ENCODE measurements around the gene KCNQ4.

Gene KCNQ4

DNA sequence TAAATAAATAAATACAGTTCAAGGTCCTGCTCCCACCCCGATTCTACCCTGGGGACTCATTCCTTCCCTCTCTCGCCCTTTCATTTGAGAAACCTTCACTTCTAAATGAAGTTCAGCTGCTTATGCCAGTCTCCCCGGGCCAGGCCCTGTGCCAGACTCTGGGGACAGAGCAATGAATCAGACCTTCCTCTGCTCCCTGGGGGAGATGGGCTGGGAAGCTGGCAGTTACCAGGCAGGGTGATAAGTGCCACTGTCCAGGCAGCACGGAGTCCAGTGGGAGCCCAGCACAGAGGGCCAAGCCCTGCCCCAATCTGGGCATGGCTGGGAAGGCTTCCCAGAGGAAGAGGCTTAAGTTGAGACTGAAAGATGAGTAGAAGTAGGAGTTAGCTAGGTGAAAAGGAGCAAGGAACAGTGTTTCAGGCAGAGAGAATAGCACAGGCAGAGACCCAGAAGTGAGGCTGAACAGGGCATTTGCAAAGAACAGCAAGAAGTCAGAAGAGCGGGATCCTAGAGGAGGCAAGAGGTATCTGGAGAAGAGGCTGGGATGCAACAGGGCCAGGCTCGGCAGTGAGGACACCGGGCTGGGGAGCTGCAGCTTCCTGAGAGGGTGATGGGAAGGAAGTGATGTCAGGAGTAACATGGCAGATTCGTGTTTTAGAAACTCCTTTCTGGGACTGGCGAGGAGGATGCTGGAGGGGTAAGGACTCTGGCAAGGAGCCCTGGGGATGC is 13.5 kb downstream of the KCNQ4 start:
- DNase-seq = no peak

DNA sequence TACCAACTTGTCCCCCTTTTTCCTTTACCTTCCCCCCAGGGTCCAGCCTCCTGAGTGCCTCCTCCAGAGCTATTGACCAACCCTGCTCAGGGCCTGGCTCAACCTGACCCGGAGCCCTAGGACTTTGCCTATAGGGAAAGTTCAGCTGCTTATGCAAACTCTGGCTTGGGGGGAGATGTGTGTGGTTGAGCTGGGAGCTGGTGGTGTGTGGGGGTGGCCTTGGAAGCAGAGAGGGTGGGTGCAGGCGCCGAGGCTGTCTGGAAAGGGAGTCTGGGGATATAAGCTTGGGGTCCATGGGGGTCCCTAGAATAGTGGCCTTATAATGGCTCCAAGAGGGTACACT is 14.1 kb downstream of the KCNQ4 start:
- DNase-seq = no peak

DNA sequence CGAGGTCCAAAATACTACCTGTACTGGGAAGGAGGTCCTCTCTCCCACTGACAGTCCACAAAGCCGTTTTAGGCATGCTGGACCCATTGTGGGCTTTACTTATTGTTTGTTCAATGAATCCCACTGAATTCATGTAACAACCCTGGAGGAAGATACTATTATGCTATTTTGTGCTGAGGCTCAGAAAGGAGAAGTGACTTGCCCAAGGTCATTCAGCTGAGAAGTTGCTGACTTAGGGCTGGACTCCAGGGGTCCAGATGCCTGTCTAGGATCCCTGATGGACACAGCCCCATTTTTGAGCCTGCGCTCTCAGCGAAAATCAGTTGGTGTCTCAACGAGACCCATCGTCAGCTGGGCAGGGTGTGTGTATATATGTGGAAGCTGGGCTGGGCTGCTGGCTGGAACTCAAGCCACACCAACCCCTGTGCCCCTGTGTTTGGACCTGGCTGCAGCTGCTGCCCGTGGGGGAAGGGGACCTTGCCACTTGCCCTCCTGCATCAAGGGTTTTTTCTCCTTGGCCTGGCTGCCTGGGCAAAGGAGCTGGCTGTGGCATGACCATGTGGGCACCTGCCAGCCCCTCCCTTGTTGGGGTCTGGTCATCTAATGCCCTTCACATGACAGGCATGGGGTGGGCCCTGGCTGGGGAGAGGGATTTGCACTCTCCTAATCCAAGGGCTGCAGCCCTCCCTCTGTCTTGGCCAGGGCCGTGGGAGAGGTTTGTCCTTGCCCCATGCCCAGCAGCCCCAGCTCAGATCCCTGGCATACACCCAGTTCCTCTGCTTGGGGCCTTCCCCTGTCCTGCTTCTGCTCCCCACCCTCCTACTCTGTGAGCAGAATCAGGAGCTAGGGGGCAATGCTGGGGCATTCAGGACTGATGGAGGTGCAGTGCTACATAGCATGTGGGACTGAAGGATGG is 15.0 kb downstream of the KCNQ4 start:
- DNase-seq = peak; percentile 21

DNA sequence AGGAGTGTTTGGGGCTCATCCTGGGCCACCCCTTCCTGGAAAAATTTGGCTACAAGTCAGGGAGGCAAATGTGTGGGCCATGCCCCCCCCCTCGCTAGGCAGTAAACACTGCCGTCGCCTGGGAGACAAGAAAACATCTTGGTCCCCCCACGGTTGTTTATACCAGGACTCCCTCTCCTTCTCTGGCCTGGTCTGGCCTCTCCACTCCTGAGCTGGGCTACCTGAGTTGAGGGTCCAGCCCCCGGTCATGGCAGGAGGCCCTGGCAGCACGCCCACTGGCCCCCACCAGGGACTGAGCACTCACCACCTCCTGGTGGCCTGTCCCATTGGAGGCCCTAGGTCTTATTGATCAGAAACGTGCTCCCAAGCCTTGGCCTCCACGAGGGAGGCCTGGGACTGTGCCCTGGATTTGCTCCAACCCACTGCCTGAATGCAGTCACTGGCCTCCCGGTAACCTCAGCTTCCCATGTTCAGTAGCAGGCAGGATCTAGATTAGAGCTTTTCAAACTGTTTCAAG is 15.8 kb downstream of the KCNQ4 start:
- peak; percentile 66 for DNase-seq

DNA sequence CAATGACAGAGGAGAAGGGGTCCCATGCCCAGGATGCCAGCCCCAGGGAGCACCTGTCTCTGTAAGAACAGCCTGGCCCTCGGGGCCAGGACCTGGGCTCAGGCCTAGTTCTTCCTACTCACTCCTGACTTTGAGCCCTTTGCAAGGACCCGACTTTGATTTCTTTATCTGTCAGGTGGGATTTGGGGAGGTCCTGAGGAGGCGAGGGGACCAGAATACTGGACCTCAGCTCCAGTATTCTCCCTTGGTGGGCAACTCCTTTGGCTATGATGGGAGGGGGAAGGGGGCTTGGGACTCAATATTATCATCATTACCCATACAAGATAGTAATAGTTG is 18.1 kb downstream of the KCNQ4 start:
- DNase-seq = no peak

DNA sequence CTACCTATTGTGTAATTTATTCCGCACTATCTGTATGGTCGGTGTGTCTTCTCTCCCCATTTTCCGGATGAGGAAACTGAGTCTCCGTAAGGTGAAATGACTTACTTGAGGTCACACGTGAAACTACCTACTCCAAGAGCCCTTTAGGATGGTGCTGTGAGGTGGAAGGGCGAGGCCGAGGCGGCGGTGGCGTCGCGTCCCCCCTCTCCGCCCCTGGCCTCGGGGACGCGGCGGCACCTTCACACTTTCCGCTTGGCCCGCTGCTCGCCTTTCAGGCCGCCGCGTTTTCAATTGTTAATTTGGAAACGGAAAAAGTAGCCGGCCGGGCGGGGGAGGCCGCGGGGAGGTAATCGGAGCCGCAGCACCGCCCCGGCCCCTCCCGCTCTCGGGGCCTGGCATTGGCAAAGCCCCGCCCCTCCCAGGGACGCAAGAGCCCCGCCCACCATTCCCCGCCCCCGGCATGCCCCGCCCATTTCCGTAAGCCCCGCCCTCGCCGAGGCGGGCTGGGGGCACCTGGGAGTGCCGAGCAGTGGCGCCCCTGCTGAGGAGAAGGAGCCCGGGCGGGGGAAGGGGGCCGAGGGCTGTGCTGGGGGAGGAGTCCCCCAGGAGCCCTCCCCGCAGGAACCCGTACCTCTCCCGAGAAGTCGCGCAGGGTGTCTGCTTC is 18.6 kb downstream of the KCNQ4 start:
- peak; percentile 91 for DNase-seq

DNA sequence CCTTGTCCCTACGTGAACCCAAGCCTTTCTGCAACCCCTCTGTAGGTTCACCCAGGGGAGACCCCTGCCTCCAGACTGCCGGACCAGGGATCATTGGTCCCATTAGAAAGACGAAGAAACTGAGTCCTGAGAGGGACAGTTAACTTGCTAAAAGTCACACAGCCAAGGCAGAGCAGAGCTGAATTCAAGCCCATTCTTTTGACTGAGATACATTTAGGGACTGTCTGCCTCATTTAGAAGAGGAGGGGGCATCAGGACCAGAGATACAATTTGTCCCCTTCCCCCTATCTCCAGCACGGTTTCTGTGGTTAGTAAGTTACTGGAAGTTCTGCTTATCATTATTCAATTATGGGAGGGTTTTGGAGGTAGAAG is 19.1 kb downstream of the KCNQ4 start:
- peak; percentile 62 for DNase-seq

DNA sequence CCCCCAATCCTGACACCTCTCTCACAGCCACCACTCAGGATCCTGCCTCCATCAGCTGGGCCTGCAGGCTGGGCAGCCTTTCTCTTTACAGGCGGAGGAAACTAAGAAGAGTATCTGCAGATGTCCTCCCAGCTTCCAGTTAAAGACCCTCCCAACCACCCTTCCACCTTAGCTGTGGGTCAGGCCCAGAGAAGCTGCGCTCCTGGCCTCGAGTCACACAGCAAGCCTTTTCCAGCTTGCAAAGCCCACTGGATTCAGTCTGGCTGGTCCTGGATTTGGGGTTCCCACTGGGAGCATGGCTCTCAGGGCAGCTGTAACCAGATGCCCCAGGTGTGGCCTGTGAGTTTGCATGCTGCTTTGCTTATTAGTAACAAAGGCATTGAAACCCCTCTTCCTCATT is 19.9 kb downstream of the KCNQ4 start:
- no peak for DNase-seq

DNA sequence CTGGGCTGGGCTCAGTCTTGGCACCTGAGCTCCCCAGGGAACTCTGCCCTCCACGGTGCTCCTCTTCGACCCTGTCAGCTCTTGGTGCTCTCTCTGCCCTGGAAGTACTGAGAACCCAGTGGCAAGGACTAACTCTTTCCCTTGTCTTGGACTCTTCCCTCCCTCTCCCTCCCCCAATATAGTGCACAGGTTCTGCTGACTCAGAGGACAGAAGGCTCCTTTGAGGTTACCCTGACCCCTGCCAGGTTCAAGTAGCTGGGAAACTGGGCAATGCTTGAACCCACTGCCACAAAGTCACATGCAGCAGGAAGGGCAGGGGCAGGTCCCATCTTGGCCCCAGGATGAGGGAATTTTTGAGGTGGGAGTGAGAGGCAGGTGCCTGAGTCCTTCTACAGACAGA is 20.3 kb downstream of the KCNQ4 start:
- DNase-seq = peak; percentile 37

DNA sequence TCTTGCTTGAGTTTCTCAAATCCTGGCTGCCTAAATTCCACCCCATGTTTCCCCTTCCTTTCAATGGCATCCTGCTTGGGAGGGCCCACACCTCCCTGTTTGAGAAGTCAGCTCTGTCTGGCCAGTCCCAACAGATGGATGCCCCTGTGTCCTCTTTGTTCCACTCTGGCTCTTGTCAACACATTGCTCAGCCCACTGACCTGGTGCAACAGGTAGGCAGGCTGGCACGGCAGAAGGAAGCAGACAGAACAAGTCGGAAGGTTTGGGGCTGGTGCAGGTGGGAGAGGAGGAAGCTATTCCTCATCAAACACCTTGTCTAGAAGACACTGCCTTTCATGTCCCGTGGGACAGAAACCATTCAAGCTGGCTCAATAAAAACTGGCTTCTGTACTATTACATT is 22.7 kb downstream of the KCNQ4 start:
- DNase-seq = no peak

DNA sequence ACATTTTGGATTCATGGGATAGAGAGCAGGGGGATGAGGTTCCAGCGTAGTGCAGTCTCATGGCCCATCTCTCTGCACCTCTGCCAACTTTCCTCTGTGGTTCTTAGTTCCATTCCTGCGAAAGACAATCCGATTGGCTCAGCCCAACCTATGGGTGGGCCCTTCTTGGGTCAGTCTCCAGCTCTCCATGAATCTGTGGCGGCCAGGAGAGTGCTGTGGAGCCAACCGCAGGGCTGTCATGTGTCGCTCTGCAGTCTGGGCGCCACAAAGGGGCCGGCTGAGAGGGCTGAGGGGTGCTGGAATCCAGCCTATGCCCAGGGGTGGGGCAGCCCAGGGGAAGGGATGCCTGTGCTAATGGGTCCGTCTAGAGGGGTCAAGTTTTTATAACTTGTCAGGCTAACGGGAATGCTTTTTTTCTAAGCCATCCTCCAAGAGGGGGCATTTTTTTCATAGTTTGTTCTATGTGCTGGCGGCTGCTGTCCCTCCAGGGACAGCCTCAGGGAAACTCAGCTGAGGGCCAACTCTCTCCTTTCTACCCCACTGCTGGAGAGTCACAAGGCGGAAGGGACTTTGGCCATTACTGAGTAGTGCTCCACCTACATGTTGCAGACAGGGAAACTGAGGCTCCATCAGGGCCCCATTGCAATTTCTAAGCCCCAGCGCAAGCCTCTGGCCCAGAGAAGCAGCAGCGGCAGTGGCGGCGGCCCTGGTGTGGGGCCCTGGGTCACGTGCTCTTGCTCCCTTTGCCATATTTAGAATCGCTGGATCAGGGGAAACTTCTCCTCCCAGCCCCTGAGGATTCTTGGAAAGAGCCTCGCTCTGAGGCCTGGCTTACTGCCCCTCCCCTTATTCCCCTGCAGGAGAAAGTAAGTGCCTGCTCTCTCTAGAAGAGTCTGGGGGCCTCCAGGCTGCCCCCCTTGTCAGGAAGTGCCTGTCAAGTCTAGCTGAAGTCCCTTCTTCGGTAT is 23.4 kb downstream of the KCNQ4 start:
- no peak for DNase-seq

DNA sequence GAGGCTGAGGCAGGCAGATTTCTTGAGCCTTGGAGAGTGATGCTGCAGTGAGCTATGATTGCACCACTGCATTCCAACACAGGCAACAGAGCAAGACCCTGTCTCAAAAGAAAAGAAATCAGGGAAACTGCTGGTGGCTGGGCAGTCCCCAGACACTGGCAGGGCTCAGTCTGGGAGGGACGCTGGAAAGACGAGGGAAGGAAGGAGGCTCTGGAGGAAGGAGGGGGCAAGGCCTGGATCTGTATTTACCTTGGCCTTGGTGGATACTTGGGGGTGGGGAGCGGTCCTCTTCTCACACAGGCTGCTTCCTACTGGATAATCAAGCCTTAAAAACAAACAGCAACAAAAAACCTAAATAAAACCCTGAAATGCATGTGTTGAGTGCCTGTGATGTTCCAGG is 24.4 kb downstream of the KCNQ4 start:
- DNase-seq = no peak

DNA sequence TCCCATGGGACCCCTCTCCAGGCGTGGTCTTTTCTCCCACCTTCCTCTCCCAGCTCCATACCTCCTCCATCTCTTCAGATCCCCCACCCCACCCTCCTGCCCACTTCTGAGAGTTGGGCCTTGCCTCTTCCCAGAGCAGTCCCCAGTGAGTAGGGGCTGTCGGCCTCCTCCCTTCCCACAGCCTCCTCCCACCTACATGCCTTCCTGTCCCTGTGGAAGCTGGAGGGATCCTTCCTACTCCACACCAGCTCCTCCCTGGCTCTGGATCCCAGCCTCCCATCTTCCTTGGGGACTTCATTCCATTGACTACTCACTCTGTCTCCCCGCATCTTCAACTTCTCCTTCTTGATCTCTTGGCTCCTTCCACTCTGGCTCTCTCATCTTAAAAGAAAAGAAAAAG is 24.9 kb downstream of the KCNQ4 start:
- DNase-seq = no peak

DNA sequence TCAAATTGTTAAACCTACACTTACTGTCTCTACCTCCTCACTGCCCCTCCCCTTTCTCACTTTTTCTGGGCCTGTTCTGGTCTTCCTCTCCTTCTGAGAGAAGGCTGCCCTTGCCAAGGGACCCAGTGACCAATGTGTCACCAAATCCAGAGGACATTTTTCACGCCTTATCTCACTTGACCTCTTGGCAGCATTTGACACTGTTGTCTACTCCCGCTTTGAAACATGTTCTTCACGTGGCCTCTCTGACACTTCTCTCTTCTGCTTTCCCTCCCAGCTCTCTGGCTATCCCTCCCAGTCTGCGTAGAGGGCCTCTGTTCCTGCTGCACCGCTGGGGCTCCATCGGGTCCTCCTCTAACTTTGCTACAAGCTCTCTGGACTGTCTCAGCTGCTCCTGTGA is 25.3 kb downstream of the KCNQ4 start:
- no peak for DNase-seq

DNA sequence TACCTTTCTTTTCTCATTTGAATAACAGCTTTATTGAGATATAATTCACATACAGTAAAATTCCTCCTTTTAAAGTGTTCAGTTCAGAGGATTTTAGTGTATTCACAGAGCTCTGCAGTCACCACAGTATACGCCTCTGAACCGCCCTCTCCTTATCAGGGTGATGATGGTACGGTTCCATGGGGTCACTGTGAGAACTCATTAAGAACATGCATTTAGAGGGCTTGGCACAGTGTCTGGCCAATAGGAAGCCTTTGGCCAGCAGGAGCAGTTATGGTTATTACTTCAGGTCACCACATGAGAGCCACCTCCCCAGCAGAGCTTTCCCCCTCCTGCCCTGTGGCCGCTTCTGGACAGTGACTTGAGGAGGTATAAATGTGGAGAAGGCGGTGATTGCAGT is 27.3 kb downstream of the KCNQ4 start:
- peak; percentile 61 for DNase-seq

DNA sequence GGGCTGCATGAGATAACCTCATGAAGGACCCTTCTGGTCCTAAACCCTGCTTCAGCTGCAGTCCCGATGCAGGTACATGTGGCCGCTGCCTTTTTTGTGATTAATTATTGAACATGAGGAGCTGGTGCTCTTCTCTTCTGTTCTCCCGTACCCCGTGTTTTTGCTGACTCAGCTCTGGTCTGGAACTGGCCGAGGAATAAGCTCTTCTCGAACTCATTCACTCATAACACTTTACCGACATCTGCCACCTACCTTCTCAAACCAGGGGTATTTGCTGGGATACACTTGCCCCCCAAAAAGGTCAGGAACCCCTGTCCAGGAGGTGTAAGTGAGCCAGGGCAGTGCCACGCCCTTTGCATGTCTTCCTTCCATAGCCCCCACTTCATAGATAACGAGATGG is 31.8 kb downstream of the KCNQ4 start:
- no peak for DNase-seq

DNA sequence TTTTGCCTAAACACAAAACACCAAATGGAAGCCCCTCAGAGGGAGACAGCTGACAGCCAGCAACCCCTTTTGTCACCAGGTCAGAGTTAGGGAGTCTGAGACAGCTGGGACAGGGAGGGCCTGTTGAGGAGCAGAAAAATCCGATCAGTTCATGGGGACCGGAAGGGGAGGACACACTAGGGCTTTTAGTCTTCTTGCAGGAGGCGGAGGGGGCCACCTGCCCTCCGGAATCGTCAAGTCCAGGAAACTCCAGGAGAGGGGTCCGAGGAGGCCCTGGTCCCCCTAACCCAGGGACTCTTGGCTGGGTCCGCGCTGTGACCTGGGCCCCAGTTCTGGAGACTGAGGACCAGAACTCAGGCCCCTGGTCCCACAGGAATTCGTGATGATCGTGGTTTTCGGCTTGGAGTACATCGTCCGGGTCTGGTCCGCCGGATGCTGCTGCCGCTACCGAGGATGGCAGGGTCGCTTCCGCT is 34.2 kb downstream of the KCNQ4 start:
- no peak for DNase-seq

DNA sequence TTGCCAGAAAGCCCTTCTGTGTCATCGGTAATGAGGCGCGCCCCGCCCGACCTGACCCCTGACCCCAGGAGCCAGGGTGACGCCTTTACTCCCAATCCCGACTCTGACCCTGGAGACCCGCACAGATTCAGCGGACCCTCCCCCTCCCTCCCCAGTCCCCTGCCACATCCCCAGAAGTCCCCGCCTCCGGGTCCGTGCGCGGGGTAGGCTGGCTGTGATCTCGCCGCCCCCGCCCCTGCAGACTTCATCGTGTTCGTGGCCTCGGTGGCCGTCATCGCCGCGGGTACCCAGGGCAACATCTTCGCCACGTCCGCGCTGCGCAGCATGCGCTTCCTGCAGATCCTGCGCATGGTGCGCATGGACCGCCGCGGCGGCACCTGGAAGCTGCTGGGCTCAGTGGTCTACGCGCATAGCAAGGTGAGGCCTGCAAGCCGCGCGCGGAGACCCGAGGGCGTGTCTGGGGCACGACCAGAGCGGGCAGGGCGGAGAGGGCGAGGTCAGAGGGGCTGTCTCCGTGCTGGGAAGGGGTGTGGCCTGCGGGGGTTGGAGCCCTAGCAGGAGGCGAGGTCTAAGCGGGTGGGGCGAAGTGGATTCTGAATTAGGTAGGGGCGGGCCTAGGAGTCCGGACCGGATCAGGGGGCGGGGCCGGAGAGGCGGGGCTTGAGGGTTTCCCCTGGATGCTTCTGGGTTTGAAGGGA is 34.8 kb downstream of the KCNQ4 start:
- peak; percentile 97 for DNase-seq

DNA sequence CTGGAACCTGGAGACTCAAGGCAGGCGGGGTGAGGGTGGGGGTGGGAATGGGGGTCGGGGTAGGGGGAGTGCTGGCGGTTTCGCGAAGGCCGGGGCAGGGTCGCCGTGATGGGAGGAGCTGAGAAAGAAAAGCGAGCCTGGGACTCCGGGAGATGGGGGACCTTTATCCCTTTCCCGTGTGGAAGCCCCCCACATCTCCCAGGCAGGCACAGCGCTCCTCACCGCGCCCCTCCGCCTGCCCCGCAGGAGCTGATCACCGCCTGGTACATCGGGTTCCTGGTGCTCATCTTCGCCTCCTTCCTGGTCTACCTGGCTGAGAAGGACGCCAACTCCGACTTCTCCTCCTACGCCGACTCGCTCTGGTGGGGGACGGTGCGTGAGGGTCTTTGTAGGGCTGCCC is 35.5 kb downstream of the KCNQ4 start:
- no peak for DNase-seq

DNA sequence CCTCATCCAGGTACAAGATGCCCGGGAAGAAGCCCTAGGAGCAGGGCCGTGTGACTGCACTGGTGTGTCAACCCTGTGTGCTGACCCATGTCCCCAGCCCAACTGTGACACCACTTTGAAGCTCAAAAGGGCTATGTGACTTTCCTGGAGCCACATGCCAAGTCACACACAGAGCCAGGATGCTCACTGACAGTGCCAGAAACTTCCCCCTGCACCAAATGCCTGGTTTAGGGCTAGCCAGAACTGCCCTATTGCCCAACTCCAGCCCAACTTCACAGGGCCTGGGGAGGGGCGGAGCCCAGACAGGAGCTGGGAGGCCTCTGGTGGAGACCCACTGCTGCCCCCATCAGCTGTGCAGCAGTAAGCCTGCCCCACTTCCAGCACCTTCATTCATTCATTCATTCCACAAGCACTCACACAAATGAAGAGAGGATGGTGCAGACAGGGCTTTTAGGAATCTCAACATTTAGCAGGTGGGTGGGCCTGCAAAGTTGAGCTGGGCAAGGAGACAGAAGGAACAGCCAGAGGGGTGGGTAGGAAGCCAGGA is 36.7 kb downstream of the KCNQ4 start:
- DNase-seq = peak; percentile 77

DNA sequence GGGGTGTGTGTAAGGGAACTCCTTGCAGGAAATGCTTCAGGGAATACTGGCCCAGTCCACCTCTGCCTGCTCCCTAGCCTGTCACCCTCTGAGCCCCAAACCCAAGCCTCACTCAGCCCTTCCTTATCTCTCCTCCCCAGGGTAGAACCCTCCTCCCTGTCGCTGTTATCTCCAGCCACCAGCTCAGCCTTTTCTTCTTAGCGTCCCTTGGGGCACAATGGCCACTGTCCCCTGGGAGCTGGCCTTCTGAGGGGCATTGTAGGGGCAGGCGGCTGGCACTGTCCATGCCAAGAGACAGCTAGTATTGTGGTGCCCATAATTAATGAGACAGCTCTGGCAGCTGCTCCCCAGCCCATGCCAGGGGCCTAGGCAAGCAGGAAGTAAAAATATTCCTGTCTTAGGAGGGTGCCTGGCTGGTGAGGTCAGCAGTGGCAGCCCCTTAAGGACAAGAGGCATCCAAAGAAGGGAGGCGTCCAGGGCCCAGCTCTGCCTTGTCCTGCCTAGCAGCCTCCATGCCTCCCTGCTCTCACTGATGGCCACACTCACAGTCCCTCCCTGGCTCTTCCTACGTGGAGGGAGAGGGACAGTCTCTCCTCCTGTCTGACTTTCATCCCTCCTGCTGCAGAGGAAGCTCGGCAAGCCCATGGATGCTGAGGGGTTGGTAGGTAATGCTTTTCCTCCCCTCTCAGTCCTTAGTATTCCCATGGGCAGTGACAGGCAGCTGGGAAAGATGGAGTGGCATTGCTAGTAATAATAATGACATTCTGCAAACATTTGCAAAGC is 37.5 kb downstream of the KCNQ4 start:
- peak; percentile 96 for DNase-seq
